ENCODE measurements around the gene KCNK2. TPM values are rescaled to one million over a fixed set of nuclear protein-coding genes. Genes with fewer than 3 reads are reported as not detected.

The KCNK2 gene
- total RNA-seq, 1 donor from 2014 or later, result 1.1 TPM

DNA sequence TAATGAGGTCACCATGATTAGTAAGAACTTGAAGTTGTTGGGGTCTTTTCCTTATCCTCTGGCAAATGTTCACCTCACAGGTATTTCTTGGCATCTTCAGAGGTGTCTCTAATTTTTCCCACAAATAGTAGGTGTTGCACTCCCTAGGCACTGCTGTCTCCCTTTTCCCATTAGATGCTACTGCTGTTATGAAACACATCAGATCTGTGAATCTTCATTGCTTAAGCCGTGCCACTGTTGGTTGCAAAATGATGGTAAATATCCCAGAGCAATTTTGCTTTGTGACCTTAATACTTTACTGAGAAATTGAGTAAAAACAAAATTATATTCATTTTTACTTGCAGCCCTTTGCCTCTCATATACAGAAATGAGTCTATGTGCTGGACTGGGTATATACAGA lies 169.6 kb downstream of the KCNK2 start:
- Histone ChIP-seq H3K79me2 (ENCODE audit: low read depth) (no peaks in the 10 kb centered on the region), H3K4me2 (no peak overlapping the region), H3K4me3 (no peak overlapping the region), H4K20me1 (ENCODE audit: low read depth) (no peaks in the 10 kb centered on the region), H3F3A (ENCODE audit: low read depth) (no peaks in the 10 kb centered on the region), H3K4me1 (no peaks in the 10 kb centered on the region), H3K9ac (no peak overlapping the region), H3K9me3 (ENCODE audit: low read depth) (no peaks in the 10 kb centered on the region), H2AFZ (replicated peaks) (no peak overlapping the region), H3K27ac (no peak overlapping the region), H3K36me3 (no peaks in the 10 kb centered on the region), H3K27me3 (no peaks in the 10 kb centered on the region)
- H3K27ac Mint-ChIP-seq, result no peak overlapping the region
- no peak overlapping the region for H3K4me3 Mint-ChIP-seq
- no peaks in the 10 kb centered on the region for H3K4me1 Mint-ChIP-seq
- no peaks in the 10 kb centered on the region for H3K9me3 Mint-ChIP-seq
- no peaks in the 10 kb centered on the region for H3K36me3 Mint-ChIP-seq
- TF ChIP-seq EZH2 (IDR thresholded peaks at IDR 0.05), result no peak
- no peak for TF ChIP-seq EZH2phosphoT487 (IDR thresholded peaks at IDR 0.05)
- TF ChIP-seq, protein P1, sequence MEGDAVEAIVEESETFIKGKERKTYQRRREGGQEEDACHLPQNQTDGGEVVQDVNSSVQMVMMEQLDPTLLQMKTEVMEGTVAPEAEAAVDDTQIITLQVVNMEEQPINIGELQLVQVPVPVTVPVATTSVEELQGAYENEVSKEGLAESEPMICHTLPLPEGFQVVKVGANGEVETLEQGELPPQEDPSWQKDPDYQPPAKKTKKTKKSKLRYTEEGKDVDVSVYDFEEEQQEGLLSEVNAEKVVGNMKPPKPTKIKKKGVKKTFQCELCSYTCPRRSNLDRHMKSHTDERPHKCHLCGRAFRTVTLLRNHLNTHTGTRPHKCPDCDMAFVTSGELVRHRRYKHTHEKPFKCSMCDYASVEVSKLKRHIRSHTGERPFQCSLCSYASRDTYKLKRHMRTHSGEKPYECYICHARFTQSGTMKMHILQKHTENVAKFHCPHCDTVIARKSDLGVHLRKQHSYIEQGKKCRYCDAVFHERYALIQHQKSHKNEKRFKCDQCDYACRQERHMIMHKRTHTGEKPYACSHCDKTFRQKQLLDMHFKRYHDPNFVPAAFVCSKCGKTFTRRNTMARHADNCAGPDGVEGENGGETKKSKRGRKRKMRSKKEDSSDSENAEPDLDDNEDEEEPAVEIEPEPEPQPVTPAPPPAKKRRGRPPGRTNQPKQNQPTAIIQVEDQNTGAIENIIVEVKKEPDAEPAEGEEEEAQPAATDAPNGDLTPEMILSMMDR (IDR thresholded peaks at IDR 0.05), result no peak
- H3K27me3 Mint-ChIP-seq (ENCODE audit: insufficient read depth, low read depth), result no peaks in the 10 kb centered on the region
- DNase-seq (ENCODE audit: low spot score), result no peak

DNA sequence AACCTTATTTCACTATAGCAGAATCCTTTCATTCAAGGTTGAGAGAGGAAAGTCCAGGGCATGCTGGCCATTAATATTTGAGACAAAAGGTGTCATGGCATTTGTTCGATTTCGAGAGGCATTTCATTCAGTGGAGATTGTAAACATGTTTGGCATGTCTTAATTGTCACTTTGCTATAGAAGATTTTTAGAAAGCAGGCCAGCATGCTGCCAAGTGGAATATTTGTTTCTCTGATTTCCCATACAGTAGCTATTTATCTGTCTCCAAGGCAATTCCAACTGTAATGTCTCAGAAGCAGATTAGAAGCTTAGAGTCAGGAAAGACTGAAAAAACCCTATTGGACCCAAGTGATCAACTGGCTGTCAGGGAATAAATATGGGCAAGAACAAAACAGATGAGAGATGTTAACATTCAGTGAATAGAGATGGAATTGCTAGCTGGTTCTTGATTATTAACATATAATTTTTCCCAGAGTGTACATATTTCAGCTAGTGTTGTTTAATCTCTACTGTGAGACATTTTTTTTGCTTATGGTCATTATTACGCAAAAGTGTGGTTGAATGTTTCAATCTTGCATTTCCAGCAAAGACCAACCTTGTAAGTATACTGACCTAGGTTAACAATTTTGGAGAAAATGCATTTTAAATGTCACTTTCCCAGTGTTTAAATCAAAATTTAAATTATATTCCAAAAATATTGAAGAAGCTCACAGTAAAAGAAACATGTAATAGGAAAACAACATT lies 174.6 kb downstream of the KCNK2 start:
- H3K9me3 Mint-ChIP-seq, result no peaks in the 10 kb centered on the region
- Histone ChIP-seq H3K36me3 (no peaks in the 10 kb centered on the region), H3K27me3 (no peaks in the 10 kb centered on the region), H3K4me2 (no peak overlapping the region), H3K79me2 (ENCODE audit: low read depth) (no peaks in the 10 kb centered on the region), H2AFZ (replicated peaks) (no peak overlapping the region), H3K9ac (no peak overlapping the region), H4K20me1 (ENCODE audit: low read depth) (no peaks in the 10 kb centered on the region), H3K4me3 (no peak overlapping the region), H3K27ac (no peak overlapping the region), H3F3A (ENCODE audit: low read depth) (no peaks in the 10 kb centered on the region), H3K9me3 (ENCODE audit: low read depth) (no peaks in the 10 kb centered on the region), H3K4me1 (no peaks in the 10 kb centered on the region)
- H3K36me3 Mint-ChIP-seq, result no peaks in the 10 kb centered on the region
- H3K4me1 Mint-ChIP-seq, result no peaks in the 10 kb centered on the region
- no peak overlapping the region for H3K27ac Mint-ChIP-seq
- H3K27me3 Mint-ChIP-seq (ENCODE audit: insufficient read depth, low read depth), result peaks cover 3% of the 10 kb centered on the region
- H3K4me3 Mint-ChIP-seq, result no peak overlapping the region
- TF ChIP-seq EZH2phosphoT487 (IDR thresholded peaks at IDR 0.05) (no peak), EZH2 (IDR thresholded peaks at IDR 0.05) (no peak)
- TF ChIP-seq, protein P1 (IDR thresholded peaks at IDR 0.05), result no peak
- DNase-seq (ENCODE audit: low spot score), result no peak

DNA sequence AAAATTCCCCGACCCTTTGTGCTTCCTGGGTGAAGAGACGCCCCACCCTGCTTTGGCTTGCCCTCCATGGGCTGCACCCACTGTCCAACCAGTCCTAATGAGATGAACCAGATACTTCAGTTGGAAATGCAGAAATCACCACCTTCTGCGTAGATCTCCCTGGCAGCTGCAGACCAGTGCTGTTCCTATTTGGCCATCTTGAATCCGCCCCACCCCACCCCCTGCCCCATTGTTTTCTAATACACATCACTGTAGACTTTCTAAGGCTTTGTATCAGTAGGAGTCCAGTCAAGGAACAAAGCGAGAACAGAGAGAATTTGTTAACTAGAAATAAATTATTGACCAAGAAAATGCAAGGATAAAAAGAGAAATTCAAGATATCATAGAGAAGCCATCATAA lies 178.2 kb downstream of the KCNK2 start:
- H3K9me3 ChIP-seq (ENCODE audit: low read depth), result no peaks in the 10 kb centered on the region
- Mint-ChIP-seq H3K27me3 (ENCODE audit: insufficient read depth, low read depth) (peaks cover 5% of the 10 kb centered on the region), H3K27ac (no peak overlapping the region), H3K4me1 (no peaks in the 10 kb centered on the region), H3K9me3 (no peaks in the 10 kb centered on the region), H3K36me3 (no peaks in the 10 kb centered on the region), H3K4me3 (no peak overlapping the region)
- H3F3A ChIP-seq (ENCODE audit: low read depth), result no peaks in the 10 kb centered on the region
- H3K4me1 ChIP-seq, result no peaks in the 10 kb centered on the region
- H3K9ac ChIP-seq, result no peak overlapping the region
- TF ChIP-seq EZH2phosphoT487 (IDR thresholded peaks at IDR 0.05), result no peak
- TF ChIP-seq, protein P1 (IDR thresholded peaks at IDR 0.05), result no peak
- no peak overlapping the region for H2AFZ ChIP-seq (replicated peaks)
- no peak overlapping the region for H3K4me3 ChIP-seq
- H3K27ac ChIP-seq, result no peak overlapping the region
- H3K36me3 ChIP-seq, result no peaks in the 10 kb centered on the region
- no peaks in the 10 kb centered on the region for H3K27me3 ChIP-seq
- no peaks in the 10 kb centered on the region for H4K20me1 ChIP-seq (ENCODE audit: low read depth)
- H3K4me2 ChIP-seq, result no peak overlapping the region
- no peaks in the 10 kb centered on the region for H3K79me2 ChIP-seq (ENCODE audit: low read depth)
- no peak for DNase-seq (ENCODE audit: low spot score)

All from neural progenitor cell (in vitro differentiated cells).